OCI-M2 (cell line): ENCODE results near the gene GET4.
"Not testable (repeated sequence)": the region's sequence is repeated elsewhere in the genome, so short reads cannot be mapped to it uniquely, and the experiment has no call there.

Experiments
- DNase-seq: peaks from one replicate; lab custom pipeline; 2025; ENCODE audit not compliant: unreplicated experiment; lab: John Stamatoyannopoulos, UW

GET4 gene

GRCh38 chr7:913736-914520, 37.6 kb downstream of the GET4 start:
- DNase-seq, result no peak

- DNase-seq, result no peak
Observed at GRCh38 chr7:914521-915194, 38.3 kb downstream of the GET4 start.

- DNase-seq, result no peak
Observed at GRCh38 chr7:915291-916218, 39.2 kb downstream of the GET4 start.

GRCh38 chr7:916291-916941, 40.1 kb downstream of the GET4 start:
- no peak for DNase-seq

- DNase-seq, result no peak
Observed at GRCh38 chr7:917255-918117, 41.1 kb downstream of the GET4 start.

GRCh38 chr7:918118-918425, 41.7 kb downstream of the GET4 start:
- no peak for DNase-seq

GRCh38 chr7:918441-919113, 42.2 kb downstream of the GET4 start:
- DNase-seq, result no peak

- no peak for DNase-seq
Observed at GRCh38 chr7:919114-919442, 42.7 kb downstream of the GET4 start.

- no peak for DNase-seq
Observed at GRCh38 chr7:919924-920341, 43.6 kb downstream of the GET4 start.

GRCh38 chr7:920351-921070, 44.2 kb downstream of the GET4 start:
- DNase-seq, result no peak

- DNase-seq, result no peak
Observed at GRCh38 chr7:921071-921461, 44.7 kb downstream of the GET4 start.

GRCh38 chr7:921581-922333, 45.4 kb downstream of the GET4 start:
- no peak for DNase-seq

GRCh38 chr7:922334-923107, 46.2 kb downstream of the GET4 start:
- DNase-seq, result no peak

- no peak for DNase-seq
Observed at GRCh38 chr7:923108-924041, 47.0 kb downstream of the GET4 start.

- DNase-seq, result not testable (repeated sequence)
Observed at GRCh38 chr7:924042-924441, 47.7 kb downstream of the GET4 start.

- DNase-seq, result no peak
Observed at GRCh38 chr7:924541-925231, 48.3 kb downstream of the GET4 start.
